Activated naive CD8-positive, alpha-beta T cell treated with anti-CD3 and anti-CD28 coated beads, Interleukin-2, amount 50 U/mL, for 24 hours (primary cell): Measurements from ENCODE around the gene REV3L.
A peak's percentile ranks its signal among the peaks of the same experiment; 100 is the strongest.

Source experiments
- ATAC-seq: fragments of 150-1000 bp; cut with Tn5 transposase; one replicate; pipeline ENCODE4 v1.10.0; 2021
- DNase-seq: peaks from one replicate; pipeline ENCODE4 v3.0.0; 2021
- H3K27ac Mint-ChIP-seq: one replicate; pipeline ENCODE4 v1.8.0; 2021; ENCODE audit warnings: mild to moderate bottlenecking, mixed read lengths
- H3K27me3 Mint-ChIP-seq: one replicate; pipeline ENCODE4 v1.8.0; 2021; ENCODE audit warnings: mixed read lengths
- H3K36me3 Mint-ChIP-seq: one replicate; pipeline ENCODE4 v1.8.0; 2021; ENCODE audit warnings: low read depth, mixed read lengths
- H3K4me1 Mint-ChIP-seq: one replicate; pipeline ENCODE4 v1.8.0; 2021; ENCODE audit warnings: mixed read lengths
- H3K4me3 Mint-ChIP-seq: one replicate; pipeline ENCODE4 v1.8.0; 2021; ENCODE audit warnings: mild to moderate bottlenecking, moderate library complexity, mixed read lengths
- H3K9me3 Mint-ChIP-seq: one replicate; pipeline ENCODE4 v1.8.0; 2021; ENCODE audit warnings: mixed read lengths

The REV3L gene

GRCh38 chr6:111411978-111412566, 70.9 kb downstream of the REV3L start:
- H3K4me3 Mint-ChIP-seq: no peak overlapping the region
- DNase-seq (no peak), ATAC-seq (no peak)
- H3K27me3 Mint-ChIP-seq: no peaks in the 10 kb centered on the region
- no peaks in the 10 kb centered on the region for H3K9me3 Mint-ChIP-seq
- H3K4me1 Mint-ChIP-seq: peaks cover 18% of the 10 kb centered on the region
- peaks cover 11% of the 10 kb centered on the region for H3K36me3 Mint-ChIP-seq
- no peak overlapping the region for H3K27ac Mint-ChIP-seq

GRCh38 chr6:111411046-111411445, 72.0 kb downstream of the REV3L start:
- H3K36me3 Mint-ChIP-seq: peaks cover 14% of the 10 kb centered on the region
- peak overlapping the region; percentile 21 for H3K27ac Mint-ChIP-seq
- no peaks in the 10 kb centered on the region for H3K27me3 Mint-ChIP-seq
- DNase-seq (no peak), ATAC-seq (no peak)
- no peaks in the 10 kb centered on the region for H3K9me3 Mint-ChIP-seq
- no peak overlapping the region for H3K4me3 Mint-ChIP-seq
- H3K4me1 Mint-ChIP-seq: peaks cover 24% of the 10 kb centered on the region

- H3K4me1 Mint-ChIP-seq: peaks cover 26% of the 10 kb centered on the region
- peak overlapping the region; percentile 21 for H3K27ac Mint-ChIP-seq
- H3K36me3 Mint-ChIP-seq: peaks cover 16% of the 10 kb centered on the region
- ATAC-seq (no peak), DNase-seq (no peak)
- no peak overlapping the region for H3K4me3 Mint-ChIP-seq
- no peaks in the 10 kb centered on the region for H3K27me3 Mint-ChIP-seq
- no peaks in the 10 kb centered on the region for H3K9me3 Mint-ChIP-seq
Observed at GRCh38 chr6:111410371-111410770, 72.6 kb downstream of the REV3L start.

DNA sequence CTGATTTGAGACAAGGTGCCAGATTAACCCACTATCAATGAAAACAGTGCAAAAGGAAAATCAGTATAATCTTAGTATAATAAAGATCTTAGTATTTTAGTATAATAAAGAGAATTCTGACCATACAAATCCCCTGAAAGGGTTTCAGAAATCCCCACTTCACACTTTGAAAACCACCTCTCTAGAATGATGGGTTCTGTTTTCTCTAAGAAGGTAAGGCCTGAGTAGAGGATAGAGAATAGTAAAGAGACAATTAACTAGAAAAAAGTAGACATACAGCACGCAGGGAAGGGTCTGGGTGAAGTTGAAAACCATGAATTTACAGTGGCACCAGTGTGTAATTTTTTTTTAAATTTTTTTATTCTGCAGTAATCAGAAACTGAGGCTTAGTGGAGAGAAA, 73.6 kb downstream of the REV3L start:
- Mint-ChIP-seq H3K27me3 (no peaks in the 10 kb centered on the region), H3K4me3 (no peak overlapping the region), H3K36me3 (peaks cover 20% of the 10 kb centered on the region), H3K27ac (no peak overlapping the region), H3K9me3 (no peaks in the 10 kb centered on the region), H3K4me1 (peaks cover 26% of the 10 kb centered on the region)
- DNase-seq (no peak), ATAC-seq (peak; percentile 32)

DNA sequence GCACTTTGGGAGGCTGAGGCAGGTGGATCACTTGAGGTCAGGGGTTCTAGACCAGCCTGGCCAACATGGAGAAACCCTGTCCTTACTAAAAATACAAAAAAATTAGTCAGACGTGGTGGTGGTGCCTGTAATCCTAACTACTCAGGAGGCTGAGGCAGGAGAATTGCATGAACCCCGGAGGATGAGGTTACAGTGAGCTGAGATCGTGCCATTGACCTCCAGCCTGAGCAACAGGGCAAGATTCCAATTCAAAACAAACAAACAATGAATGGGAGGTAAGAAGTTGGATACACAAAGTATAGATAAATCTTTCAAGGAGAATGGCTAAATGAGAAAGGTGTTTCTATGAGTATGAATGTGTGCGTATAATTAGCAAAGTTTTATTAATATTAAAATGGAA, 75.3 kb downstream of the REV3L start:
- DNase-seq (no peak), ATAC-seq (no peak)
- Mint-ChIP-seq H3K27ac (no peak overlapping the region), H3K4me3 (no peak overlapping the region), H3K27me3 (no peaks in the 10 kb centered on the region), H3K36me3 (peaks cover 32% of the 10 kb centered on the region), H3K9me3 (no peaks in the 10 kb centered on the region), H3K4me1 (peaks cover 26% of the 10 kb centered on the region)

DNA sequence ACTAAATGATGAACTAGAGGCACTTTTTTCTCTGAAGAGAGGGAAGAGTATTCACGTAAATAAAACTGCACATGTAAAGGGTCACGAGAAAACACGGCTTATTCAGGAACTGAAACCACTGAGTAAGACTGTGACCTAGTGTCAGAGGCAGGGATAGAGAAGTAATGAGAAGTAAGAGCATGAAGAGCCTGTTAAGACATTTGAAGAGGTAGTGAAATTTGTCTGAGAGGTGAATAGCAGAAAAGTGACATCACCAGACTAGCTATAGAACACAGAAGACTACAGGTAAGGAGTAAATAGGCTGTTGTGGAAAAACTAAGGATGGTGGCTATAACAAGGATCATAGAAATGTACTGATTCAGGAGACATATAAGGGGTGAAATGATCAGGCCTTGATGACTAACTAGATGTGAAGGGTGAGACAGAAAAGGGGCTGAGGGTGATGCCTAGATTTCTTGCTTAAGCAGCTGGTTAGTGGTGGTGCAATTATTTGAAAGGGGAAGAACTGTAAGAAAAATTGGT, 76.8 kb downstream of the REV3L start:
- Mint-ChIP-seq H3K36me3 (peaks cover 33% of the 10 kb centered on the region), H3K27ac (peak overlapping the region; percentile 60), H3K9me3 (no peaks in the 10 kb centered on the region), H3K4me1 (peaks cover 26% of the 10 kb centered on the region), H3K4me3 (peak overlapping the region; percentile 2), H3K27me3 (no peaks in the 10 kb centered on the region)
- ATAC-seq (peak; percentile 91), DNase-seq (no peak)

- H3K9me3 Mint-ChIP-seq: no peaks in the 10 kb centered on the region
- H3K4me1 Mint-ChIP-seq: peaks cover 16% of the 10 kb centered on the region
- H3K27ac Mint-ChIP-seq: no peak overlapping the region
- DNase-seq (no peak), ATAC-seq (no peak)
- no peaks in the 10 kb centered on the region for H3K27me3 Mint-ChIP-seq
- H3K36me3 Mint-ChIP-seq: peaks cover 35% of the 10 kb centered on the region
- H3K4me3 Mint-ChIP-seq: no peak overlapping the region
Observed at GRCh38 chr6:111403388-111403787, 79.6 kb downstream of the REV3L start.

- Mint-ChIP-seq H3K9me3 (no peaks in the 10 kb centered on the region), H3K27me3 (no peaks in the 10 kb centered on the region), H3K27ac (no peak overlapping the region), H3K36me3 (peaks cover 39% of the 10 kb centered on the region), H3K4me3 (no peak overlapping the region), H3K4me1 (peaks cover 4% of the 10 kb centered on the region)
- no peak for DNase-seq
- ATAC-seq: peak; percentile 73
Observed at GRCh38 chr6:111399626-111400025, 83.4 kb downstream of the REV3L start.

DNA sequence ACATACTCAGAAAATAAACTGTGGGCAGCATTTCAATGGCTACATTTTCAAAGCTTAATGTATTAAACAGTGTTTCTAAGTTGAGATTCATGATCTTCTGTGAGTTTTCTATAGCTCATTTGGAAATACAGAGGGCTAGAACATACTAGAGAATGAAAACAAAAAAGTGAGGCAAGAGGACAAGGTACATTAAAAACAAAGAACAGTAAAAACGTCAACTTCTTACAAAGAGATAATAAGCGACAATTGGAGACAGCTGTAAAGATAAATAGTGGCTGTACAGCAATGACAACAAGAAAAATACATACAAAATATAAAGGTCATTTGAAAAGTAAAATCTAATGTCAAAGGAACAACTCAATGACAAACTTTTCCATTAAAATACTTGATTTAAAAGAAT, 94.3 kb downstream of the REV3L start:
- no peak overlapping the region for H3K27ac Mint-ChIP-seq
- no peak overlapping the region for H3K4me3 Mint-ChIP-seq
- no peaks in the 10 kb centered on the region for H3K4me1 Mint-ChIP-seq
- peaks cover 21% of the 10 kb centered on the region for H3K36me3 Mint-ChIP-seq
- H3K9me3 Mint-ChIP-seq: no peaks in the 10 kb centered on the region
- DNase-seq (no peak), ATAC-seq (no peak)
- no peaks in the 10 kb centered on the region for H3K27me3 Mint-ChIP-seq

DNA sequence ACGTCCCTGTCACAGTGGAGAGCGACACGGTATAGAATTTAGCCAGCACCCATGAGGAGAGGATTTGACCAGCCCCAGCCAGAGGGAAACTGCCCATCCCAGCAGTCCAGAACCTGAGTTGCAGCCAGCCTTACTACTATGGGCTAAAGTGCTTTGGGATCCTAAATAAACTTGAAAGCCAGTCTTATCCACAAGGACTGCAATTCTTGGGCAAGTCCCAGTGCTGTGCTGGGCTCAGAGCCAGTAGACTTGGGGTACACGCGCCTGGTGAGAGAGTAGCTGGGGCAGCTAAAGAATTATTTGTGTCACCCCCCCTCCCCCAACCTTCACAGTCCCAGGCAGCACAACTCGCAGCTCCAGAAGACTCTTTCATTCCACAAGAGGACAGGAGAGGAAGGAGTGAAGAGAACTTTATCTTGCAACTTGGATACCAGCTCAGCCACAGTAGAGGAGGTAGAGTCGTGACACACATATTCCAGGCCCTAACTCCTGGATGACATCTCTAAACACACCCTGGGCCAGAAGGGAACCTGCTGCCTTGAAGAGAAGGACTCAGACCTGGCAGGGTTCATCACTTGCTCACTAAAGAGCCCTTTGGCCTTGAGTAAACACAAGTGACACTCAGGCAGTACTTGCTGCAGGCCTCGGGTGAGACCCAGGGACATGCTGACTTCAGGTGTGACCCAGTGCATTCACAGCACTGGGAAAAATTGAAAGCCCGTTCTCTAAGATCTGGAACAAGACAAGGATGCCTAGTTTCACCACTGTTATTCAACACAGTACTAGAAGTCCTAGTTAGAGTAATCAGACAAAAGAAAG, 100.3 kb downstream of the REV3L start:
- ATAC-seq: no peak

DNA sequence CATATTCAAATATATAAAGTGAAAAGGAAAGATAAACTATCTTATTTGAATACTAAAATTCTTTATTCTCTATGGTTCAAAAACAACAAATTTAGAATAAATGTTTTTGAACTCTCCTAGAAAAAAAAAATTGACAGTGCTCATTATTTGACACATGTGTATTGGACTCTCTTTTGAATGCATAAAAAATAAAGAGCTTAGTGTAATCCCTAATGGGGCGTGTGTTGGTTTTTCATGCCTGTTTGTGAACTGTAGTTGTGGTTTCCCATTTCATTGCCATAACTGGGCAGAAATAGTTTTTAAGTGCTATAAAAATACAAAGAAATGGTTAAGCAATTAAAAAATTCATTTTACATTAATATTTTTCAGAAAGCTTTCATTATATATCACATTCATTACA, 101.3 kb downstream of the REV3L start:
- H3K36me3 Mint-ChIP-seq: peaks cover 26% of the 10 kb centered on the region
- no peak overlapping the region for H3K4me3 Mint-ChIP-seq
- no peaks in the 10 kb centered on the region for H3K4me1 Mint-ChIP-seq
- H3K27ac Mint-ChIP-seq: no peak overlapping the region
- H3K9me3 Mint-ChIP-seq: no peaks in the 10 kb centered on the region
- no peak for ATAC-seq
- no peak for DNase-seq
- no peaks in the 10 kb centered on the region for H3K27me3 Mint-ChIP-seq

More for the DNA sequence above, 100.3 kb downstream of the REV3L start:
- Mint-ChIP-seq H3K4me1 (no peaks in the 10 kb centered on the region), H3K27ac (peak overlapping the region; percentile 22), H3K36me3 (peaks cover 29% of the 10 kb centered on the region), H3K27me3 (no peaks in the 10 kb centered on the region), H3K9me3 (no peaks in the 10 kb centered on the region), H3K4me3 (no peak overlapping the region)
- DNase-seq: no peak

DNA sequence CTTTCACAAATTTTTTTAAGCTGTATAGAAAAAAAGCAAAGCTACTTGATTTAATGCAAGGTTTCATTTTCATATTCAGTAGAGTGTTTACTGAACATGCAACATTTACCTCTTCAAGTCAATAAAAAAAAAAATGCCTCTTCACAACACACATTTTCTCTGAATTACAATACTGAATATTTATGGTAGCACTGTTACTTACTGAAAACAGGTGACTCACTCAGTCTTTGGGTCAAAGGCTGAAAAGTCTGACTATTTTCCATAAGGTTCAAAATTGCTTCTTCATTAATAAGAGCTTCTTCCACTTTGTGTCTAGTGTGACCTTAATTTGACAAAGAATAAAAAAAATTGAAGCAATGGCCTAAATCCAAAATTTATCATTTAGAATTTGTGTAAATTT, 101.9 kb downstream of the REV3L start:
- DNase-seq (no peak), ATAC-seq (no peak)
- H3K36me3 Mint-ChIP-seq: peaks cover 28% of the 10 kb centered on the region
- H3K9me3 Mint-ChIP-seq: no peaks in the 10 kb centered on the region
- no peak overlapping the region for H3K4me3 Mint-ChIP-seq
- H3K27ac Mint-ChIP-seq: no peak overlapping the region
- H3K27me3 Mint-ChIP-seq: no peaks in the 10 kb centered on the region
- H3K4me1 Mint-ChIP-seq: peaks cover 2% of the 10 kb centered on the region

DNA sequence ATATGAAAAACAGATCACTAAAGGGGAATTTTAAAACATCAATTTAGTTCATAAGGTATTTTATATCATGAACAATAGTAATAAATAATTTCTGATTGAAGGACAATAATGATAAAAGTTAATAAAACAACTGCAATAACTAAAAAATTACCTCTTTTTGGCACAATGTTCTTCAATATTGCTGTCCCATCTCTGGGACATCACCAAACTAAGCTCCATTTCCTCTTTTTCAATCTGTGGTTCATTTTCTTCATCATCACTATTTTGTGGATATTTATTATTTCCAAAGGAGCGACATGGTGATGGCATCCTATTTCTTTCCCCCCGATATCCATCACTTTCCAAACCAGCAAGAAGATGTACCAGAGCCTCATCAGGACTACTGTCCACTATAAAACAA, 103.2 kb downstream of the REV3L start:
- Mint-ChIP-seq H3K4me3 (no peak overlapping the region), H3K4me1 (peaks cover 2% of the 10 kb centered on the region), H3K27ac (no peak overlapping the region), H3K9me3 (no peaks in the 10 kb centered on the region), H3K27me3 (no peaks in the 10 kb centered on the region), H3K36me3 (peaks cover 34% of the 10 kb centered on the region)
- DNase-seq: no peak
- no peak for ATAC-seq

- Mint-ChIP-seq H3K9me3 (no peaks in the 10 kb centered on the region), H3K4me3 (no peak overlapping the region), H3K27ac (no peak overlapping the region), H3K4me1 (peaks cover 2% of the 10 kb centered on the region), H3K27me3 (no peaks in the 10 kb centered on the region), H3K36me3 (peaks cover 35% of the 10 kb centered on the region)
- DNase-seq (no peak), ATAC-seq (no peak)
Observed at GRCh38 chr6:111379302-111379701, 103.7 kb downstream of the REV3L start.

- H3K36me3 Mint-ChIP-seq: peaks cover 38% of the 10 kb centered on the region
- peaks cover 2% of the 10 kb centered on the region for H3K4me1 Mint-ChIP-seq
- H3K27me3 Mint-ChIP-seq: no peaks in the 10 kb centered on the region
- H3K4me3 Mint-ChIP-seq: no peak overlapping the region
- DNase-seq: no peak
- no peak overlapping the region for H3K27ac Mint-ChIP-seq
- H3K9me3 Mint-ChIP-seq: no peaks in the 10 kb centered on the region
- ATAC-seq: no peak
Observed at GRCh38 chr6:111377558-111378120, 105.4 kb downstream of the REV3L start.
